Measurements from ENCODE around the gene ZCCHC24.
A peak's percentile ranks its signal among the peaks of the same experiment; 100 is the strongest.

ZCCHC24 gene

GRCh38 chr10:79377557-79378382, 67.7 kb downstream of the ZCCHC24 start:
- Mint-ChIP-seq H3K9me3 (no peaks in the 10 kb centered on the region), H3K36me3 (ENCODE audit: low read depth) (peaks cover 4% of the 10 kb centered on the region), H3K4me3 (no peak overlapping the region), H3K27me3 (ENCODE audit: low read depth, poor library complexity) (peaks cover 2% of the 10 kb centered on the region), H3K27ac (no peak overlapping the region), H3K4me1 (peaks cover 23% of the 10 kb centered on the region)
- DNase-seq: no peak
- TF ChIP-seq, protein P1, sequence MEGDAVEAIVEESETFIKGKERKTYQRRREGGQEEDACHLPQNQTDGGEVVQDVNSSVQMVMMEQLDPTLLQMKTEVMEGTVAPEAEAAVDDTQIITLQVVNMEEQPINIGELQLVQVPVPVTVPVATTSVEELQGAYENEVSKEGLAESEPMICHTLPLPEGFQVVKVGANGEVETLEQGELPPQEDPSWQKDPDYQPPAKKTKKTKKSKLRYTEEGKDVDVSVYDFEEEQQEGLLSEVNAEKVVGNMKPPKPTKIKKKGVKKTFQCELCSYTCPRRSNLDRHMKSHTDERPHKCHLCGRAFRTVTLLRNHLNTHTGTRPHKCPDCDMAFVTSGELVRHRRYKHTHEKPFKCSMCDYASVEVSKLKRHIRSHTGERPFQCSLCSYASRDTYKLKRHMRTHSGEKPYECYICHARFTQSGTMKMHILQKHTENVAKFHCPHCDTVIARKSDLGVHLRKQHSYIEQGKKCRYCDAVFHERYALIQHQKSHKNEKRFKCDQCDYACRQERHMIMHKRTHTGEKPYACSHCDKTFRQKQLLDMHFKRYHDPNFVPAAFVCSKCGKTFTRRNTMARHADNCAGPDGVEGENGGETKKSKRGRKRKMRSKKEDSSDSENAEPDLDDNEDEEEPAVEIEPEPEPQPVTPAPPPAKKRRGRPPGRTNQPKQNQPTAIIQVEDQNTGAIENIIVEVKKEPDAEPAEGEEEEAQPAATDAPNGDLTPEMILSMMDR (IDR thresholded peaks at IDR 0.05): no peak

GRCh38 chr10:79376751-79377556, 68.5 kb downstream of the ZCCHC24 start:
- TF ChIP-seq, protein P1 (IDR thresholded peaks at IDR 0.05): no peak
- Mint-ChIP-seq H3K27ac (no peak overlapping the region), H3K9me3 (peaks cover 5% of the 10 kb centered on the region), H3K36me3 (ENCODE audit: low read depth) (no peaks in the 10 kb centered on the region), H3K27me3 (ENCODE audit: low read depth, poor library complexity) (peaks cover 2% of the 10 kb centered on the region), H3K4me3 (no peak overlapping the region), H3K4me1 (peaks cover 15% of the 10 kb centered on the region)
- no peak for DNase-seq

DNA sequence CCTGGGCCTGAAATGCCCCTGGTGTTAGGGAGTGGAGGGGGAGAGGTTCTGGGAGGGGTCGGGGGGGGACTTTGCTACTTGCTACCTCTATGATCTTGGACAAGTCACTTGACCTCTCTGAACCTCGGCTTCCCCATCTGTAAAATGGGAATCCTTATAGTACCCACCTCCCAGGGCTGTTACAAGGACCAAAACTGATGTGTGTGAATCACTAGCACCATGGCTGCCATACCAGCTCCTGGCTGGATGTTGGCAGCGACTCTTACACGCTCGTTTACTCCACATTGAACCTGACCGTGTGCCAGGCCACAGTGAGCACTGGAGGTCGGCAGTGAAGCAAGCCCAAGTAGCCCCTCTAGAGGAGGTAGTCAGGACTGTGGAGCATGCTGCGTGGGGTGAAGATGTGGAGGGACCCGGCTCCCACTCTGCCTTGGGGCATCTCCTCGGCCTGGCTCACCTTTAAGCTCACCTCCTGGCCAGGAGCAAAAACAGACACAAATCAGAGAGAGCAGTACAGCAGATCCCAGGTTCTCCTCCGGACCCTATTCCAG, 69.3 kb downstream of the ZCCHC24 start:
- Mint-ChIP-seq H3K4me1 (peaks cover 9% of the 10 kb centered on the region), H3K27ac (no peak overlapping the region), H3K9me3 (peaks cover 13% of the 10 kb centered on the region), H3K27me3 (ENCODE audit: low read depth, poor library complexity) (peaks cover 5% of the 10 kb centered on the region), H3K4me3 (no peak overlapping the region), H3K36me3 (ENCODE audit: low read depth) (no peaks in the 10 kb centered on the region)
- no peak for DNase-seq
- TF ChIP-seq, protein P1 (IDR thresholded peaks at IDR 0.05): no peak

DNA sequence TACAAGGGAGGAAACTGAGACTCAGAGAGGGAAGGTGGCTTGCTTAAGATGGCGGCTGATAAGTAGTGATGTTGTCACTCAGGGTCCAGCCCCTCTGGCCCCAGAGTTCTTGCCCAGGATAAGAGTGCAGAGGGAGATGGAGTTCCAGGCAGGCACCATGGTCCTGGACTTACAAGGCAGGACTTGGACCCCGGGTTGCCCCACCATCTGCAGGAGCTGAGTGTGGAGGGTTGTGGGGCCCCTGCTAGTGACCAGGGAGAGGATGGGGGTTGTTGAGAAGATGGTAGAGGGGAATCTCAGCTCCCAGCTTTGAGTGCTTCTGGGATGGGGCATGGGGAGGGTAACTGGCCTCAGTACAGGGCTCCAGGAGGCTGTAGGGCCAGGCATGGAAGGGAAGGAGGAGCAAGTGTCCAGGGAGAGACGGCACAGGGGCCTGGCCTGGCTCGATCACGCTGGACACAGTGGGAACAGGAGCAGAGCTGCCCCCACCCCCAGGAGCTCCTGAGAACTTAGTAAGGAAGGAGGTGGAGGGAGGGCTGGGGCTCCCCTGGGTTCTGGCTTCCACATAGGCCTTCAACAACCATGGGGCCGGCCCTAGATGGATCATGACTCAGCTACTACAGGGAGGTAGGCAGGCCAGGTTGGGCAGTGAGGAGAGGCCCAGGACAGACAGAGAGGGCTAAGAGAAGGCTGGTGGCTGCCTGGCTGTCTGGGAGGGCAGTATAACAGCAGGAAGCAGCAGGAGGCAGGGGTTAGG, 69.9 kb downstream of the ZCCHC24 start:
- TF ChIP-seq, protein P1 (IDR thresholded peaks at IDR 0.05): no peak
- Mint-ChIP-seq H3K36me3 (ENCODE audit: low read depth) (no peaks in the 10 kb centered on the region), H3K4me3 (no peak overlapping the region), H3K27ac (no peak overlapping the region), H3K27me3 (ENCODE audit: low read depth, poor library complexity) (peaks cover 5% of the 10 kb centered on the region), H3K9me3 (peaks cover 18% of the 10 kb centered on the region), H3K4me1 (peaks cover 9% of the 10 kb centered on the region)
- no peak for DNase-seq

DNA sequence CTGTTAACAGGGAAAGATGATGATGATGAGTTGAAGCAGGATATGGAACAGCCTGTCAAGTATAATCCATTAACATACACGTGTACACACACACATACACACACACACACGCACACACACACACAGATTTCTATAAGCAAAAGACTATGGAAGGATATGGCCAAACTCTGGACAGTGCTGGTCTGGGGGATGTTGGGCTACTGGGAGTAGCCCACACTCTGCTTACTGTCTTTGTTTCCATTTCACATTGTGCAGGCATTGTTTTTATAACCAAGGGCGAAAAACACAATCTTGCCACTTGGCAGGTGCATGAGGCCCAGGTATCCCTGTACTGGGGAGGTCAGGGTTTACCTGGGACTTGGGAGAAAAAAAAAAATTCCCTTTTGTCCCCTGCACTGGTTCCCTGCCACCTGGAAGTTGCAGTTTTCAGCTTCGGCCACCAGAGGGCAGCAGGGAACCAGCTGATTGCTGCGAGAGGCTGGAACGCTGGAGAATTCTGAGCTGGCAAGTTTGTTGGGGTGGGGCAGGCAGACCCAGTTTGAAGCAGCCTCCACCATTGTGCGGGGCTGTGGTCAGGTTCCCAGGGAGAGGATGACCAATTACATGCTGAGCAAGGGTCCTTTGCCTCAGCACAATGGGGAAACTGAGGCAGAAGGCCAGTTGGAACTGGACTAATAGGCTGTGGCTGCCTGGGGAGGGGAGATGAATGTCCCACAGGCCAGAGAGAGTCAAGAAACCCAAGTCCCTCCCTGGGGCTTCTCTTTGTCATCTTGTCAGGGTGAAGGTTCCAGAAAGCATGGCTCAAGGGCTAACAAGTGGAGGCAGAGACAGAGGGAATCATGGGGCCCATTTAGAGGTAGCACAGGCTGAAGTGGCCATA, 70.9 kb downstream of the ZCCHC24 start:
- Mint-ChIP-seq H3K4me3 (no peak overlapping the region), H3K27ac (no peak overlapping the region), H3K4me1 (peaks cover 9% of the 10 kb centered on the region), H3K36me3 (ENCODE audit: low read depth) (no peaks in the 10 kb centered on the region), H3K27me3 (ENCODE audit: low read depth, poor library complexity) (peaks cover 3% of the 10 kb centered on the region), H3K9me3 (peaks cover 22% of the 10 kb centered on the region)
- DNase-seq: peak; percentile 89
- TF ChIP-seq, protein P1 (IDR thresholded peaks at IDR 0.05): peak; percentile 96
